Type B pancreatic cell (in vitro differentiated cells): Measurements from ENCODE around the gene HOXB6. TPM values are rescaled to one million over a fixed set of nuclear protein-coding genes. Genes with fewer than 3 reads are reported as not detected.

ENCODE experiments used
- DNase-seq: peaks from one replicate; pipeline ENCODE4 v3.0.0; 2021; ENCODE audit warnings: mixed read lengths; ENCODE audit not compliant: unreplicated experiment; ENCODE audit errors: extremely low spot score
- H3K27ac Mint-ChIP-seq: 2 replicates; pipeline ENCODE4 v1.8.0; 2021; ENCODE audit warnings: mild to moderate bottlenecking, mixed read lengths
- H3K27me3 Mint-ChIP-seq: 2 replicates; pipeline ENCODE4 v1.8.0; 2021; ENCODE audit warnings: mixed read lengths
- H3K36me3 Mint-ChIP-seq: 2 replicates; pipeline ENCODE4 v1.8.0; 2021; ENCODE audit warnings: mixed read lengths
- H3K4me1 Mint-ChIP-seq: one replicate; pipeline ENCODE4 v1.8.0; 2021; ENCODE audit warnings: mixed read lengths; ENCODE audit not compliant: unreplicated experiment
- H3K4me3 Mint-ChIP-seq: 2 replicates; pipeline ENCODE4 v1.8.0; 2021; ENCODE audit warnings: mild to moderate bottlenecking, mixed read lengths
- H3K9me3 Mint-ChIP-seq: 2 replicates; pipeline ENCODE4 v1.8.0; 2021; ENCODE audit warnings: mixed read lengths
- total RNA-seq: library from RNA; stranded (reverse); gene quantifications from 2 replicates; pipeline ENCODE4 v1.2.1, GENCODE V29; 2021; ENCODE audit warnings: low replicate concordance
- TF ChIP-seq, protein P1 (sequence below): fragments of 200-600 bp; sonication (generic); conservative IDR thresholded peaks from 2 replicates; pipeline ENCODE4 v1.5.0; 2021; ENCODE audit warnings: antibody characterized with exemption, mild to moderate bottlenecking

Gene HOXB6
- total RNA-seq, 1 donor from 2014 or later, result 20.3 TPM

DNA sequence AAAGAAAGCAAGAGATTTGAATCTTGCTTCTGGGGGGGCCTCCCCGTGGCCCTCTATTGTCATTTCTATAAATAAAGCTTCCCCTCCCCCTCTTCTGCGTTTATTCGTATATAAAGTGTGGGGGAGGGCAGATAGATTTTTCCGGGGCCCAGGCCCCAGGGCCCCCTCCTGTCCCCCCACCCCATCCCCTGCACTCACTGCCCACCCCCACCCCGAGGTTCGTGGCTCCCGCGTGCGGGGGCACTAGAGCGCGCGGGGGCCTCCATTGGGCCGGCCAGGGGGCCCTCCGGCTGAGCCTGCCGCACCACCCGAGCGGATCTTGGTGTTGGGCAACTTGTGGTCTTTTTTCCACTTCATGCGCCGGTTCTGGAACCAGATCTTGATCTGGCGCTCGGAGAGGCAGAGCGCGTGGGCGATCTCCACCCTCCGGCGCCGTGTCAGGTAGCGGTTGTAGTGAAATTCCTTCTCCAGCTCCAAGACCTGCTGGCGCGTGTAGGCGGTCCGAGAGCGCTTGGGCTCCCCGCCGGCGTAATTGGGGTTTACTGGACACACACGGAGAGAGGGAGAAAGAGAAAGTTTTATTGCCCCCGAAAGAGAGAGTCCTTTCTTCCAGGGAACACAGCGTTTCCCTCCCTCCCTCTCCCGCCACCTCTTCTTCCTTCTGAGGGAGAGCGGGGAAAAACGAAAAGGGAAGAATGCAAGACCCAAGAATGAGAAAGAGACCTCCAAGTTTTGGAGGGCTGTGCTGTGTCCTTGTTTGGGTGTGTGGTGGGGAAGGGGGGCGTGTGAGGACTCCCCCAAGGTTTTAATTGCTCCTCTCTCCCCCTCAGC, 28.1 kb downstream of the HOXB6 start:
- no peak overlapping the region for H3K4me3 Mint-ChIP-seq
- no peak overlapping the region for H3K27ac Mint-ChIP-seq
- peaks cover 19% of the 10 kb centered on the region for H3K36me3 Mint-ChIP-seq

DNA sequence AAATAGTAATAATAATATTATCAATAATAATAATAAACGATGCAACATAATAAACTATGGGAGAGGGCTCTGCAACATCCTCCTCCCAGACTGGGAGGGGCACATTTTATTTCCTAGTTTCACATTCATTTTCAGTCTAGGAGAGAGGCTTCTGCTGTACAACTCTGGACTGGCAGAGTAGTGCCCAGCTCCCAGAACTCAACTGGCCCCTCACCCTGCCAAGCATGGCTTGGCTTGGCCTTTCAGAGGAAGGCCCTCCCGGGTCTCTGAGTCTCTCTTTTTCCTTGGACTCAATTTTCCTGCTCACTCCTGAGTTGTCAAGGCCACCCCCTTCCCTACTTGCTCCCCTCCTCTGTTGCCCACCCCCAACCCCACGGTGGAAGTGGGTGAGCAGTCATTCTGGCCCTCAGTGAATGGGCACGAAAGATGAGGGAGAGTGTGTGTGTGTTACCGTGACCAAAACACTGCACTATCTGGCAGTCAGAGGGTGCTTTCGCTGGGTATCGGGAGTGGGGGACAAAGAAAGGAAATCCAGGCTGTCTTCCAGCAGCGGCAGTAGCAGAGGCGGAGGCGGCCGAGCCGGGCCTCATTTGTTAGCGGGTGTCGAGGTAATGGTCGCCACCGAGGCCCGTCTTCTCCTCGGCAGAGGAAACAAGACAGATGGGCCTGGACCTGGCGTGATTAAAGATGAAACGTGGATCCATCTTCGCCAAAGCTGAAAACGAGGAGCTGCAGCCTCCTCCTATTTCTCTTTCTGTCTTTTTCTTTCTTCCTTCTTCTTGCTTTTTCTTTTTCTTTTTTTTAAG, 28.9 kb downstream of the HOXB6 start:
- Mint-ChIP-seq H3K4me1 (peaks cover 45% of the 10 kb centered on the region), H3K4me3 (no peak overlapping the region), H3K9me3 (no peaks in the 10 kb centered on the region), H3K27me3 (peaks cover 67% of the 10 kb centered on the region), H3K36me3 (peaks cover 22% of the 10 kb centered on the region), H3K27ac (no peak overlapping the region)
- TF ChIP-seq, protein P1, sequence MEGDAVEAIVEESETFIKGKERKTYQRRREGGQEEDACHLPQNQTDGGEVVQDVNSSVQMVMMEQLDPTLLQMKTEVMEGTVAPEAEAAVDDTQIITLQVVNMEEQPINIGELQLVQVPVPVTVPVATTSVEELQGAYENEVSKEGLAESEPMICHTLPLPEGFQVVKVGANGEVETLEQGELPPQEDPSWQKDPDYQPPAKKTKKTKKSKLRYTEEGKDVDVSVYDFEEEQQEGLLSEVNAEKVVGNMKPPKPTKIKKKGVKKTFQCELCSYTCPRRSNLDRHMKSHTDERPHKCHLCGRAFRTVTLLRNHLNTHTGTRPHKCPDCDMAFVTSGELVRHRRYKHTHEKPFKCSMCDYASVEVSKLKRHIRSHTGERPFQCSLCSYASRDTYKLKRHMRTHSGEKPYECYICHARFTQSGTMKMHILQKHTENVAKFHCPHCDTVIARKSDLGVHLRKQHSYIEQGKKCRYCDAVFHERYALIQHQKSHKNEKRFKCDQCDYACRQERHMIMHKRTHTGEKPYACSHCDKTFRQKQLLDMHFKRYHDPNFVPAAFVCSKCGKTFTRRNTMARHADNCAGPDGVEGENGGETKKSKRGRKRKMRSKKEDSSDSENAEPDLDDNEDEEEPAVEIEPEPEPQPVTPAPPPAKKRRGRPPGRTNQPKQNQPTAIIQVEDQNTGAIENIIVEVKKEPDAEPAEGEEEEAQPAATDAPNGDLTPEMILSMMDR, result no peak
- no peak for DNase-seq

More for the DNA sequence above, 28.1 kb downstream of the HOXB6 start:
- peaks cover 39% of the 10 kb centered on the region for H3K4me1 Mint-ChIP-seq
- H3K27me3 Mint-ChIP-seq, result peaks cover 69% of the 10 kb centered on the region
- no peak for DNase-seq
- TF ChIP-seq, protein P1, result no peak
- no peaks in the 10 kb centered on the region for H3K9me3 Mint-ChIP-seq

DNA sequence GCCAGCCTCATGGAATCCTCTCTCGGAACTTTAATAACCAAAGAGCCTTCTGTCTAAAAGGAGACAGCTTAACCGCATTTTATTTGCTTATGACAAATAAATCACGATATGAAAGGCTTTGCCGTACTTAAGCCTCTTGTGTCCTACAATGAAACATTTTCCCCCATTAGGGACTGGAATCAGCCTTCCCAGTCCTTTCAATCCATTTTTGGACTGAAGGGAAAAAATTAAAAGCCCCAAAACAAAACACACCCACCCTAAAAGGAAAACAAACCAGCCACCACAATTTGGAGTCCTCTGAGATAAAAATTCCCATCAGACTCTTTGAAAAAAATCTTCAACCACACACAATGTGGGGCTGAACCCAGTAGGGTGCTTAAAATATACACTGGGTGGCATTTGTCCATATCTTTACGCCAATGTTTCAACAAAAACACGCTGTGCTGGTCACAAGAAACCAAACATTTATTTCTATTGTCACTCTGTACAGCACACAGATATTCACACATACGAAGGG, 29.7 kb downstream of the HOXB6 start:
- peaks cover 22% of the 10 kb centered on the region for H3K36me3 Mint-ChIP-seq
- no peaks in the 10 kb centered on the region for H3K9me3 Mint-ChIP-seq
- TF ChIP-seq, protein P1, result no peak
- DNase-seq, result no peak
- H3K27ac Mint-ChIP-seq, result no peak overlapping the region
- no peak overlapping the region for H3K4me3 Mint-ChIP-seq
- peaks cover 63% of the 10 kb centered on the region for H3K27me3 Mint-ChIP-seq
- H3K4me1 Mint-ChIP-seq, result peaks cover 48% of the 10 kb centered on the region

DNA sequence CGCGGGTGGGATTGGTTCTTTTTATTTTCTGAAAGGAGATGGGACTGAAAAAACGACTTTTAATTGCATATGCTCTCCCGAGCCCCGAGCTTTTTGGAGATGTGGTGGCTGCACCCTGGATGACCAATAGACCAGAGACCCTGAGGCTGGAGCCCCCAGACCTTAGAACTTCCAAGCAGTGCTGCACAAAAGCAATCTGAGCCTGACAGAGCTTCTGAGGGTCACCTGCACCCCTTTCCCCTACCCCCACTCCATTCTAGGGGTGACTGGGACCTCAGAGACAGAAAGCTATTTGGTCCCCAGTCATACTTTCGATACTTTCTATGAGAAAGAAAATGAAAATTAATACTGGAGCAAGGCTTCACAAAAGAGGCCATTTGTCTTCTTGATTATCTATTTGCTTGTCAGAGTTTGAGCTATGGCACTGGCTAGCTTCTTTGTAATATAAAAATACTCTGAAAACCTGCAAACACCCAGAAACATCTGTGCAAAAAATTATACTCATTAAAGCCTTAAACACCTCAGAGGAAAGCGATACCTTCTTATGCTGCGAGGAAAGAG, 30.2 kb downstream of the HOXB6 start:
- H3K4me3 Mint-ChIP-seq, result no peak overlapping the region
- H3K36me3 Mint-ChIP-seq, result peaks cover 22% of the 10 kb centered on the region
- H3K27me3 Mint-ChIP-seq, result peaks cover 58% of the 10 kb centered on the region
- TF ChIP-seq, protein P1, result no peak
- no peak for DNase-seq
- peaks cover 44% of the 10 kb centered on the region for H3K4me1 Mint-ChIP-seq
- no peaks in the 10 kb centered on the region for H3K9me3 Mint-ChIP-seq
- H3K27ac Mint-ChIP-seq, result no peak overlapping the region

DNA sequence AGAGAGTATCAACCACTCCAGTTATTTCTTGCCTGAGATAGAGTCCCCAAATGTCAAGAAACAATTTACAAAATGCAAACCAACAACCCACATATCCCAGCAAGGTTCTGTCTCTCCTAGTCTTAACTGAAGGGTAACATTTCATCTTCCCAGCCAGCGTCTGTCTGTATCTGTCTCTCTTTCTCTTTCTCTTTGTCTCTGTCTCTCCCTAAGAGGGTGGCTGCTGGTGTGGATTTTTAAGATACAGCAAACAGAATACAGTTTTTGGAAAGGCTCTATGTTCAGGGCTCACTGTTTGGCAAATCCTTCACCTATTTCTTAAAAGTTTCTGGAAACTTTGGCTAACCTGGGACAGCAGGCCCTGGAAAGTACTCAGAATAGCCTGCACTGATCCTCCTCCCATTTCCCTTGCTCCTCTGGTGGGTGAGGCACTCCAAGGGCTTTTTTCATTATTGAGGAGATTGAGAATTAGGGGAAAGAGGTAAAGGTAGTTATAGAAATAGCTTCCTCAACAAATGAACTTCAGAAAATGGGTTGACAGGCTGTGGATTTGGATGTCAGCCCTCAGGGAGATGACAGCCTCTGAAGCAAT, 32.9 kb downstream of the HOXB6 start:
- peaks cover 18% of the 10 kb centered on the region for H3K36me3 Mint-ChIP-seq
- no peak for DNase-seq
- no peaks in the 10 kb centered on the region for H3K9me3 Mint-ChIP-seq
- peaks cover 54% of the 10 kb centered on the region for H3K27me3 Mint-ChIP-seq
- H3K4me1 Mint-ChIP-seq, result peaks cover 43% of the 10 kb centered on the region
- H3K4me3 Mint-ChIP-seq, result no peak overlapping the region
- TF ChIP-seq, protein P1, result no peak
- no peak overlapping the region for H3K27ac Mint-ChIP-seq
